GM23338 (cell line): ENCODE data around the gene MAPK4. TPM values are rescaled to one million over a fixed set of nuclear protein-coding genes. Genes with fewer than 3 reads are reported as not detected.

Experiments used
- ATAC-seq: fragments of 200-7000 bp; cut with Tn5 transposase; 3 replicates; pipeline ENCODE4 v1.9.1; 2020
- DNase-seq: peaks from one replicate; pipeline ENCODE4 v3.0.0-alpha.2; 2015; ENCODE audit warnings: low spot score
- H2AFZ ChIP-seq: fragments of 200-600 bp; sonication (generic); 2 replicates; pipeline ENCODE4 v1.8.0; 2016; ENCODE audit warnings: antibody characterized with exemption, mild to moderate bottlenecking, moderate library complexity
- H3F3A ChIP-seq: fragments of 200-600 bp; sonication (generic); replicated peaks from 2 replicates; pipeline ENCODE4 v1.8.0; 2017; ENCODE audit warnings: antibody characterized with exemption, mixed run types, low read depth
- H3K27ac ChIP-seq: fragments of 200-600 bp; sonication (generic); 2 replicates; pipeline ENCODE4 v1.6.1; 2016; ENCODE audit warnings: low read depth
- H3K27me3 ChIP-seq: fragments of 200-600 bp; sonication (generic); 2 replicates; pipeline ENCODE4 v1.8.0; 2016; ENCODE audit warnings: mild to moderate bottlenecking, mixed run types, moderate library complexity; ENCODE audit not compliant: insufficient read depth
- H3K36me3 ChIP-seq: fragments of 200-600 bp; sonication (generic); 2 replicates; pipeline ENCODE4 v1.8.0; 2016; ENCODE audit warnings: mild to moderate bottlenecking; ENCODE audit not compliant: insufficient read depth
- H3K4me1 ChIP-seq: fragments of 200-600 bp; sonication (generic); 2 replicates; pipeline ENCODE4 v1.8.0; 2016; ENCODE audit warnings: mild to moderate bottlenecking, moderate library complexity; ENCODE audit not compliant: insufficient read depth
- H3K4me2 ChIP-seq: fragments of 200-600 bp; sonication (generic); 2 replicates; pipeline ENCODE4 v1.7.1; 2017; ENCODE audit warnings: mixed run types
- H3K4me3 ChIP-seq: fragments of 200-600 bp; sonication (generic); 2 replicates; pipeline ENCODE4 v1.6.1; 2016; ENCODE audit warnings: mixed run types
- H3K79me2 ChIP-seq: fragments of 200-600 bp; sonication (generic); replicated peaks from 2 replicates; pipeline ENCODE4 v1.8.0; 2017; ENCODE audit warnings: mild to moderate bottlenecking; ENCODE audit not compliant: insufficient read depth
- H3K9me2 ChIP-seq: fragments of 200-600 bp; sonication (generic); 2 replicates; pipeline ENCODE4 v1.8.0; 2017; ENCODE audit not compliant: insufficient read depth
- H4K20me1 ChIP-seq: fragments of 200-600 bp; sonication (generic); replicated peaks from 2 replicates; pipeline ENCODE4 v1.8.0; 2017; ENCODE audit warnings: mild to moderate bottlenecking; ENCODE audit not compliant: insufficient read depth
- H3K27ac Mint-ChIP-seq: 2 replicates; pipeline ENCODE4 v1.8.0; 2020; ENCODE audit warnings: inconsistent platforms, mild to moderate bottlenecking, moderate library complexity, mixed read lengths
- H3K27me3 Mint-ChIP-seq: 3 replicates; pipeline ENCODE4 v1.8.0; 2022; ENCODE audit warnings: low read depth, mild to moderate bottlenecking, moderate library complexity, mixed read lengths, inconsistent platforms; ENCODE audit not compliant: insufficient read depth, poor library complexity
- H3K36me3 Mint-ChIP-seq: 3 replicates; pipeline ENCODE4 v1.8.0; 2021; ENCODE audit warnings: low read depth, mild to moderate bottlenecking, inconsistent platforms, moderate library complexity, mixed read lengths
- H3K4me1 Mint-ChIP-seq: 3 replicates; pipeline ENCODE4 v1.8.0; 2020; ENCODE audit warnings: mild to moderate bottlenecking, inconsistent platforms, mixed read lengths
- H3K4me3 Mint-ChIP-seq: 3 replicates; pipeline ENCODE4 v1.8.0; 2021; ENCODE audit warnings: moderate library complexity, mild to moderate bottlenecking, inconsistent platforms, mixed read lengths
- H3K9me3 Mint-ChIP-seq: 3 replicates; pipeline ENCODE4 v1.8.0; 2020; ENCODE audit warnings: moderate library complexity, mild to moderate bottlenecking, inconsistent platforms, mixed read lengths
- CREB1 ChIP-seq: fragments of 250-450 bp; sonication (Bioruptor Pico); IDR thresholded peaks from 2 replicates; pipeline ENCODE4 v1.5.0; 2020; ENCODE audit warnings: low read depth, mild to moderate bottlenecking, moderate library complexity
- EZH2 ChIP-seq: fragments of 200-600 bp; sonication (generic); IDR thresholded peaks from one replicate; pipeline ENCODE4 v1.8.0; 2017; ENCODE audit warnings: antibody characterized with exemption, mild to moderate bottlenecking, low read depth; ENCODE audit not compliant: unreplicated experiment
- EZH2phosphoT487 ChIP-seq: fragments of 200-600 bp; sonication (generic); IDR thresholded peaks from one replicate; pipeline ENCODE4 v1.8.1; 2018; ENCODE audit warnings: antibody characterized with exemption; ENCODE audit not compliant: unreplicated experiment
- JUNB ChIP-seq: IDR thresholded peaks from one replicate; pipeline ENCODE4 v1.6.1; 2016; ENCODE audit warnings: antibody characterized with exemption; ENCODE audit not compliant: unreplicated experiment
- NANOG ChIP-seq: IDR thresholded peaks from 2 replicates; pipeline ENCODE4 v1.6.1; 2016; ENCODE audit warnings: antibody characterized with exemption, borderline replicate concordance
- POLR2AphosphoS5 ChIP-seq: IDR thresholded peaks from 2 replicates; pipeline ENCODE4 v1.6.1; 2016; ENCODE audit warnings: antibody characterized with exemption, low read depth
- REST ChIP-seq: IDR thresholded peaks from one replicate; pipeline ENCODE4 v1.6.1; 2018; ENCODE audit warnings: antibody characterized with exemption; ENCODE audit not compliant: unreplicated experiment
- STAT1 ChIP-seq: IDR thresholded peaks from one replicate; pipeline ENCODE4 v1.6.1; 2016; ENCODE audit warnings: antibody characterized with exemption; ENCODE audit not compliant: unreplicated experiment
- ZNF114 ChIP-seq: fragments of 250-450 bp; sonication (Bioruptor Pico); IDR thresholded peaks from 2 replicates; pipeline ENCODE4 v1.5.0; 2020; ENCODE audit warnings: mild to moderate bottlenecking, moderate library complexity
- ZNF331 ChIP-seq: fragments of 250-450 bp; sonication (Bioruptor Pico); IDR thresholded peaks from 2 replicates; pipeline ENCODE4 v1.5.0; 2020; ENCODE audit warnings: low read depth, mild to moderate bottlenecking, moderate library complexity
- polyA plus RNA-seq: library from polyadenylated mRNA; unstranded; fragments of >200 nt; fragmentation: Nextera tagmentation; extraction: Ambion mirVana; gene quantifications from 2 replicates; pipeline ENCODE4 v1.2.1, GENCODE V29; 2016
- total RNA-seq: library from RNA; depleted of rRNA; stranded (reverse); fragments of >200 nt; shearing (Covaris generic); gene quantifications from 2 replicates; pipeline ENCODE4 v1.2.3, GENCODE V29; 2014
- TF ChIP-seq, protein P1 (sequence below), 2 experiments: fragments of 200-600 bp in 1 of 2; sonication (generic) in 1 of 2; conservative IDR thresholded peaks; 2 replicates each; pipeline versions ENCODE4 v1.5.1 to v1.6.1; 2016 to 2017; ENCODE audit warnings: antibody characterized with exemption in 2 of 2, low read depth in 2 of 2, mild to moderate bottlenecking in 2 of 2, moderate library complexity in 1 of 2
- TF ChIP-seq, protein P2 (sequence below): fragments of 250-450 bp; sonication (Bioruptor Pico); IDR thresholded peaks from 2 replicates; pipeline ENCODE4 v1.5.0; 2020; ENCODE audit warnings: mild to moderate bottlenecking, moderate library complexity
- TF ChIP-seq, protein P3 (sequence below): IDR thresholded peaks from 2 replicates; pipeline ENCODE4 v1.6.1; 2016; ENCODE audit warnings: antibody characterized with exemption

The MAPK4 gene
- total and polyA plus RNA-seq, 2 experiments from 2014 or later = 1.3 to 4.4 TPM

- TF ChIP-seq JUNB (no peak), ZNF114 (CRISPR knock-in tag) (no peak), REST (no peak), CREB1 (CRISPR knock-in tag) (no peak), EZH2 (no peak), ZNF331 (no peak), EZH2phosphoT487 (no peak), NANOG (no peak), POLR2AphosphoS5 (no peak), STAT1 (no peak)
- TF ChIP-seq, protein P1, sequence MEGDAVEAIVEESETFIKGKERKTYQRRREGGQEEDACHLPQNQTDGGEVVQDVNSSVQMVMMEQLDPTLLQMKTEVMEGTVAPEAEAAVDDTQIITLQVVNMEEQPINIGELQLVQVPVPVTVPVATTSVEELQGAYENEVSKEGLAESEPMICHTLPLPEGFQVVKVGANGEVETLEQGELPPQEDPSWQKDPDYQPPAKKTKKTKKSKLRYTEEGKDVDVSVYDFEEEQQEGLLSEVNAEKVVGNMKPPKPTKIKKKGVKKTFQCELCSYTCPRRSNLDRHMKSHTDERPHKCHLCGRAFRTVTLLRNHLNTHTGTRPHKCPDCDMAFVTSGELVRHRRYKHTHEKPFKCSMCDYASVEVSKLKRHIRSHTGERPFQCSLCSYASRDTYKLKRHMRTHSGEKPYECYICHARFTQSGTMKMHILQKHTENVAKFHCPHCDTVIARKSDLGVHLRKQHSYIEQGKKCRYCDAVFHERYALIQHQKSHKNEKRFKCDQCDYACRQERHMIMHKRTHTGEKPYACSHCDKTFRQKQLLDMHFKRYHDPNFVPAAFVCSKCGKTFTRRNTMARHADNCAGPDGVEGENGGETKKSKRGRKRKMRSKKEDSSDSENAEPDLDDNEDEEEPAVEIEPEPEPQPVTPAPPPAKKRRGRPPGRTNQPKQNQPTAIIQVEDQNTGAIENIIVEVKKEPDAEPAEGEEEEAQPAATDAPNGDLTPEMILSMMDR (conservative IDR thresholded peaks at IDR 0.05; ENCODE audit: low read depth in 2 of 2) = no peak
- TF ChIP-seq, protein P2, sequence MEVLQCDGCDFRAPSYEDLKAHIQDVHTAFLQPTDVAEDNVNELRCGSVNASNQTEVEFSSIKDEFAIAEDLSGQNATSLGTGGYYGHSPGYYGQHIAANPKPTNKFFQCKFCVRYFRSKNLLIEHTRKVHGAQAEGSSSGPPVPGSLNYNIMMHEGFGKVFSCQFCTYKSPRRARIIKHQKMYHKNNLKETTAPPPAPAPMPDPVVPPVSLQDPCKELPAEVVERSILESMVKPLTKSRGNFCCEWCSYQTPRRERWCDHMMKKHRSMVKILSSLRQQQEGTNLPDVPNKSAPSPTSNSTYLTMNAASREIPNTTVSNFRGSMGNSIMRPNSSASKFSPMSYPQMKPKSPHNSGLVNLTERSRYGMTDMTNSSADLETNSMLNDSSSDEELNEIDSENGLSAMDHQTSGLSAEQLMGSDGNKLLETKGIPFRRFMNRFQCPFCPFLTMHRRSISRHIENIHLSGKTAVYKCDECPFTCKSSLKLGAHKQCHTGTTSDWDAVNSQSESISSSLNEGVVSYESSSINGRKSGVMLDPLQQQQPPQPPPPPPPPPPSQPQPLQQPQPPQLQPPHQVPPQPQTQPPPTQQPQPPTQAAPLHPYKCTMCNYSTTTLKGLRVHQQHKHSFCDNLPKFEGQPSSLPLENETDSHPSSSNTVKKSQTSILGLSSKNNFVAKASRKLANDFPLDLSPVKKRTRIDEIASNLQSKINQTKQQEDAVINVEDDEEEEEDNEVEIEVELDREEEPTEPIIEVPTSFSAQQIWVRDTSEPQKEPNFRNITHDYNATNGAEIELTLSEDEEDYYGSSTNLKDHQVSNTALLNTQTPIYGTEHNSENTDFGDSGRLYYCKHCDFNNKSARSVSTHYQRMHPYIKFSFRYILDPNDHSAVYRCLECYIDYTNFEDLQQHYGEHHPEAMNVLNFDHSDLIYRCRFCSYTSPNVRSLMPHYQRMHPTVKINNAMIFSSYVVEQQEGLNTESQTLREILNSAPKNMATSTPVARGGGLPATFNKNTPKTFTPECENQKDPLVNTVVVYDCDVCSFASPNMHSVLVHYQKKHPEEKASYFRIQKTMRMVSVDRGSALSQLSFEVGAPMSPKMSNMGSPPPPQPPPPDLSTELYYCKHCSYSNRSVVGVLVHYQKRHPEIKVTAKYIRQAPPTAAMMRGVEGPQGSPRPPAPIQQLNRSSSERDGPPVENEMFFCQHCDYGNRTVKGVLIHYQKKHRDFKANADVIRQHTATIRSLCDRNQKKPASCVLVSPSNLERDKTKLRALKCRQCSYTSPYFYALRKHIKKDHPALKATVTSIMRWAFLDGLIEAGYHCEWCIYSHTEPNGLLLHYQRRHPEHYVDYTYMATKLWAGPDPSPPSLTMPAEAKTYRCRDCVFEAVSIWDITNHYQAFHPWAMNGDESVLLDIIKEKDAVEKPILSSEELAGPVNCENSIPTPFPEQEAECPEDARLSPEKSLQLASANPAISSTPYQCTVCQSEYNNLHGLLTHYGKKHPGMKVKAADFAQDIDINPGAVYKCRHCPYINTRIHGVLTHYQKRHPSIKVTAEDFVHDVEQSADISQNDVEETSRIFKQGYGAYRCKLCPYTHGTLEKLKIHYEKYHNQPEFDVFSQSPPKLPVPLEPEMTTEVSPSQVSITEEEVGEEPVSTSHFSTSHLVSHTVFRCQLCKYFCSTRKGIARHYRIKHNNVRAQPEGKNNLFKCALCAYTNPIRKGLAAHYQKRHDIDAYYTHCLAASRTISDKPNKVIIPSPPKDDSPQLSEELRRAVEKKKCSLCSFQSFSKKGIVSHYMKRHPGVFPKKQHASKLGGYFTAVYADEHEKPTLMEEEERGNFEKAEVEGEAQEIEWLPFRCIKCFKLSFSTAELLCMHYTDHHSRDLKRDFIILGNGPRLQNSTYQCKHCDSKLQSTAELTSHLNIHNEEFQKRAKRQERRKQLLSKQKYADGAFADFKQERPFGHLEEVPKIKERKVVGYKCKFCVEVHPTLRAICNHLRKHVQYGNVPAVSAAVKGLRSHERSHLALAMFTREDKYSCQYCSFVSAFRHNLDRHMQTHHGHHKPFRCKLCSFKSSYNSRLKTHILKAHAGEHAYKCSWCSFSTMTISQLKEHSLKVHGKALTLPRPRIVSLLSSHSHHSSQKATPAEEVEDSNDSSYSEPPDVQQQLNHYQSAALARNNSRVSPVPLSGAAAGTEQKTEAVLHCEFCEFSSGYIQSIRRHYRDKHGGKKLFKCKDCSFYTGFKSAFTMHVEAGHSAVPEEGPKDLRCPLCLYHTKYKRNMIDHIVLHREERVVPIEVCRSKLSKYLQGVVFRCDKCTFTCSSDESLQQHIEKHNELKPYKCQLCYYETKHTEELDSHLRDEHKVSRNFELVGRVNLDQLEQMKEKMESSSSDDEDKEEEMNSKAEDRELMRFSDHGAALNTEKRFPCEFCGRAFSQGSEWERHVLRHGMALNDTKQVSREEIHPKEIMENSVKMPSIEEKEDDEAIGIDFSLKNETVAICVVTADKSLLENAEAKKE (CRISPR knock-in tag) = no peak
- TF ChIP-seq, protein P3, sequence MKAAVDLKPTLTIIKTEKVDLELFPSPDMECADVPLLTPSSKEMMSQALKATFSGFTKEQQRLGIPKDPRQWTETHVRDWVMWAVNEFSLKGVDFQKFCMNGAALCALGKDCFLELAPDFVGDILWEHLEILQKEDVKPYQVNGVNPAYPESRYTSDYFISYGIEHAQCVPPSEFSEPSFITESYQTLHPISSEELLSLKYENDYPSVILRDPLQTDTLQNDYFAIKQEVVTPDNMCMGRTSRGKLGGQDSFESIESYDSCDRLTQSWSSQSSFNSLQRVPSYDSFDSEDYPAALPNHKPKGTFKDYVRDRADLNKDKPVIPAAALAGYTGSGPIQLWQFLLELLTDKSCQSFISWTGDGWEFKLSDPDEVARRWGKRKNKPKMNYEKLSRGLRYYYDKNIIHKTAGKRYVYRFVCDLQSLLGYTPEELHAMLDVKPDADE = no peak
- H3K9me2 ChIP-seq = peaks cover 11% of the 10 kb centered on the region; the same call in 1 of the 2 replicates
- Mint-ChIP-seq H3K9me3 (no peaks in the 10 kb centered on the region), H3K27ac (no peak overlapping the region), H3K4me3 (no peak overlapping the region), H3K36me3 (no peaks in the 10 kb centered on the region), H3K4me1 (peaks cover 15% of the 10 kb centered on the region), H3K27me3 (peaks cover 4% of the 10 kb centered on the region)
- H3K4me1 ChIP-seq = no peaks in the 10 kb centered on the region
- no peaks in the 10 kb centered on the region for H3K79me2 ChIP-seq
- DNase-seq (no peak), ATAC-seq (no peak)
- no peak overlapping the region for H3K4me2 ChIP-seq
- no peaks in the 10 kb centered on the region for H3K27me3 ChIP-seq
- no peaks in the 10 kb centered on the region for H4K20me1 ChIP-seq
- H3K36me3 ChIP-seq = no peaks in the 10 kb centered on the region
- H3K4me3 ChIP-seq = no peak overlapping the region
- no peak overlapping the region for H2AFZ ChIP-seq
- no peak overlapping the region for H3K27ac ChIP-seq
- no peaks in the 10 kb centered on the region for H3F3A ChIP-seq
These were observed 87.3 kb downstream of the MAPK4 start for GRCh38 chr18:50647237-50647636.
